Keratinocyte (primary cell): ENCODE data around the gene TNFRSF14.

Experiments
- EZH2 ChIP-seq: IDR thresholded peaks from one replicate; pipeline ENCODE4 v1.6.1; 2012; ENCODE audit warnings: inconsistent platforms, mild to moderate bottlenecking, low read length, moderate library complexity
- TF ChIP-seq, protein P1 (sequence below), 3 experiments: IDR thresholded peaks in 1 of 3; conservative IDR thresholded peaks in 1 of 3; optimal IDR thresholded peaks in 1 of 3; 2 replicates in 2 of 3; 3 replicates in 1 of 3; pipeline versions ENCODE3 to v1.5.1; 2011; ENCODE audit warnings: low read length in 3 of 3, mild to moderate bottlenecking in 3 of 3, moderate library complexity in 2 of 3, control low read depth in 1 of 3, inconsistent platforms in 1 of 3; ENCODE audit not compliant: insufficient read depth in 2 of 3; ENCODE audit errors: extremely low read depth in 1 of 3

DNA sequence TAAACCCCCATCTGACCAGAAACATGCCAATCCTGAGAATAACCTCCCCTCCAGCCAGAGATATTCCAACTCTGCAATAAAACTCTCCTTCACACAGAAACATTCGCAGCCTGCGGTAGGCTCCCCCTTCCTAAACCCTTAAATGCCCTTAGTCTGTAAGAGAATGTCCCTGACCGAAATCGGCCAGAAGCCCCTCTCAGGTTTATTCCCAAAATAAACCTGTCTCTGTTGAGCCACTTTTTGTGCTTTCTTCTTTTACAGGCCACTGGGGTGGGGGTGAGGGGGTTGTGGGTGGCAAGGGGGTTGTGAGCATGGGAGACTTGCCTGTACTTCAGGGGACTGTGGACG is 35.0 kb downstream of the TNFRSF14 start:
- TF ChIP-seq, protein P1, sequence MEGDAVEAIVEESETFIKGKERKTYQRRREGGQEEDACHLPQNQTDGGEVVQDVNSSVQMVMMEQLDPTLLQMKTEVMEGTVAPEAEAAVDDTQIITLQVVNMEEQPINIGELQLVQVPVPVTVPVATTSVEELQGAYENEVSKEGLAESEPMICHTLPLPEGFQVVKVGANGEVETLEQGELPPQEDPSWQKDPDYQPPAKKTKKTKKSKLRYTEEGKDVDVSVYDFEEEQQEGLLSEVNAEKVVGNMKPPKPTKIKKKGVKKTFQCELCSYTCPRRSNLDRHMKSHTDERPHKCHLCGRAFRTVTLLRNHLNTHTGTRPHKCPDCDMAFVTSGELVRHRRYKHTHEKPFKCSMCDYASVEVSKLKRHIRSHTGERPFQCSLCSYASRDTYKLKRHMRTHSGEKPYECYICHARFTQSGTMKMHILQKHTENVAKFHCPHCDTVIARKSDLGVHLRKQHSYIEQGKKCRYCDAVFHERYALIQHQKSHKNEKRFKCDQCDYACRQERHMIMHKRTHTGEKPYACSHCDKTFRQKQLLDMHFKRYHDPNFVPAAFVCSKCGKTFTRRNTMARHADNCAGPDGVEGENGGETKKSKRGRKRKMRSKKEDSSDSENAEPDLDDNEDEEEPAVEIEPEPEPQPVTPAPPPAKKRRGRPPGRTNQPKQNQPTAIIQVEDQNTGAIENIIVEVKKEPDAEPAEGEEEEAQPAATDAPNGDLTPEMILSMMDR (optimal IDR thresholded peaks at IDR 0.05 in 1 of 3, IDR thresholded peaks at IDR 0.05 in 1 of 3, conservative IDR thresholded peaks at IDR 0.05 in 1 of 3; ENCODE audit: extremely low read depth in 1 of 3, insufficient read depth in 2 of 3, low read length in 3 of 3): no peak
- TF ChIP-seq EZH2: no peak
